HL-60 (cell line): Measurements from ENCODE around the gene OR13C5.

Source experiments
- DNase-seq, 2 experiments: peaks; one replicate each; pipeline ENCODE4 v3.0.0-alpha.2; 2010 to 2020; ENCODE audit warnings: low read depth in 1 of 2, low spot score in 1 of 2
- H3K27ac ChIP-seq: fragments of 250-450 bp; sonication (Bioruptor Pico); replicated peaks from 2 replicates; pipeline ENCODE4 v1.5.1; 2020; ENCODE audit warnings: mild to moderate bottlenecking, moderate library complexity
- H3K27me3 ChIP-seq: fragments of 250-450 bp; sonication (Bioruptor Pico); 2 replicates; pipeline ENCODE4 v1.5.1; 2021; ENCODE audit warnings: mild to moderate bottlenecking, moderate library complexity; ENCODE audit not compliant: insufficient read depth, poor library complexity, severe bottlenecking
- H3K4me3 ChIP-seq: replicated peaks from 2 replicates; pipeline ENCODE4 v1.5.1; 2011; ENCODE audit warnings: mild to moderate bottlenecking, control low read depth, low read length; ENCODE audit not compliant: insufficient read depth
- CTCF ChIP-seq: IDR thresholded peaks from one replicate; pipeline ENCODE4 v1.5.1; 2011; ENCODE audit warnings: low read length, control low read depth, inconsistent platforms; ENCODE audit not compliant: insufficient read depth
- GABPA ChIP-seq: IDR thresholded peaks from 2 replicates; pipeline ENCODE4 v1.6.1; 2012; ENCODE audit warnings: low read depth
- POLR2AphosphoS5 ChIP-seq: IDR thresholded peaks from 2 replicates; pipeline ENCODE4 v1.6.1; 2012; ENCODE audit warnings: low read depth
- REST ChIP-seq: IDR thresholded peaks from 2 replicates; pipeline ENCODE4 v1.6.1; 2012; ENCODE audit warnings: low read depth; ENCODE audit not compliant: insufficient replicate concordance
- SPI1 ChIP-seq: IDR thresholded peaks from 2 replicates; pipeline ENCODE4 v1.6.1; 2012; ENCODE audit warnings: low read depth, mild to moderate bottlenecking, borderline replicate concordance

Gene OR13C5

GRCh38 chr9:104586496-104587180, 12.6 kb downstream of the OR13C5 start:
- peak in 1 of 2 experiments; percentile 1 for DNase-seq
- Histone ChIP-seq H3K27me3 (no peaks in the 10 kb centered on the region), H3K4me3 (no peak overlapping the region), H3K27ac (no peak overlapping the region)
- TF ChIP-seq SPI1 (no peak), POLR2AphosphoS5 (no peak), CTCF (no peak), GABPA (no peak), REST (no peak)

GRCh38 chr9:104580562-104580961, 18.7 kb downstream of the OR13C5 start:
- TF ChIP-seq POLR2AphosphoS5: no peak
- TF ChIP-seq REST: no peak
- TF ChIP-seq CTCF: no peak
- TF ChIP-seq SPI1: no peak
- no peak for TF ChIP-seq GABPA
- DNase-seq: no peak
- no peaks in the 10 kb centered on the region for H3K27me3 ChIP-seq
- no peak overlapping the region for H3K4me3 ChIP-seq
- H3K27ac ChIP-seq: no peak overlapping the region

- TF ChIP-seq POLR2AphosphoS5: no peak
- TF ChIP-seq REST: no peak
- Histone ChIP-seq H3K27me3 (no peaks in the 10 kb centered on the region), H3K27ac (no peak overlapping the region), H3K4me3 (no peak overlapping the region)
- DNase-seq: no peak
Measured at GRCh38 chr9:104577263-104577662, 21.9 kb downstream of the OR13C5 start.
